NCI-H82 treated with DMSO at 0.1 percent for 48 hours (cell line): ENCODE results near the gene MCC.

Source experiments
- DNase-seq: peaks from one replicate; lab custom pipeline; 2025; ENCODE audit not compliant: unreplicated experiment; lab: John Stamatoyannopoulos, UW

MCC gene

GRCh38 chr5:113181853-113182490 lies 306.3 kb downstream of the MCC start:
- no peak for DNase-seq

- DNase-seq: no peak
Observed at GRCh38 chr5:113181409-113181808, 306.8 kb downstream of the MCC start.

- peak; percentile 96 for DNase-seq
Observed at GRCh38 chr5:113179156-113179555, 309.1 kb downstream of the MCC start.

DNA sequence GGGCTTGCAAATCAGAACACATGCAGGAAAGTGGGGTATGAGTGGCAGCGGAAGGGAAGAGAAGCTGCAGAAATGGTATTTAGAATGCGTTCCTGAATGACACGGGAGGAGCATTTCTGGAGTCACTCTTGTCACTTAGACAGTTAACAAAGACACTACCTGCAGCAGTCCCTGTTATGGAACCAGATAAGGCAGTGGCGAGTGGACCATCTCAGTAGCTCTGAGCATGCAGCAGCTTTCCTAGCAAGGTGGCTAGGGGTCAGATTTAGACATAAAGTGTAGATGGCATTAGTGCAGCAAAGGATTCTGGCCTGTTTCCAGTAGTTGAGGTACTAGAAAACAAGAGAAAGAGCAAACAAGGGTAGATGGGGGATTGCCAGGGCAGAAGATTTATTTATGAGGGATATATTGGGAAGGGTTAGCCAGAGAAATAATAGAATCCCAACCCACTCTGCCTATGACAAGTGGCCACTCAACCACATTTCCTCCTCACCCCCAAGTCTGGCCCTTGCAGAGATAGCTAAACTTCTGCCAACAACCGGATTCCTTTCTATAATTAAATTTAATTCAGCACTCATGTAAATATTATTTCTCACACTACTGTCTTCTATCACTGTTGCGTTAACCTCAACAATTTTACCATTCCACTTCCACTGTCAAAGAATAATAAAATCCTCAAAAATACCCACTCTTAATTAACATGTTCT lies 310.0 kb downstream of the MCC start:
- no peak for DNase-seq

DNA sequence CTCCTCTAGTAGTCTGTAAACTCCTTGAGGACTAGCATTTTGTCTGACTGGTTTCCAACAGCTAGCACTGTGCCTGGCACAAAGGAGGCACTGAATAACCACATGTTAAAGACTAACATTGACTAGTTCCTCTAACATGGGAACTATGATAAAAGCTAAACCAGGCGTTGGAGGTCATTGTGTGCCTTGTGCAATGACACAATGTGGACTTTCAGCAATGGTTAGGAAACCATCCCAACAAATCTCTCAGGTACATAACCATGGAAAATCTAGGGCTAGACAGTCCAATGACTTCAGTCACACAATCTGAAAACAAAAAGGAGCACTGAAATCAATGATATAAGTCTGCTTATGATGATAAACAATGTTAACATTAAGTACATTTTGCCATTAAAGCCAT lies 311.0 kb downstream of the MCC start:
- no peak for DNase-seq

- DNase-seq: no peak
Observed at GRCh38 chr5:113176734-113177133, 311.5 kb downstream of the MCC start.

DNA sequence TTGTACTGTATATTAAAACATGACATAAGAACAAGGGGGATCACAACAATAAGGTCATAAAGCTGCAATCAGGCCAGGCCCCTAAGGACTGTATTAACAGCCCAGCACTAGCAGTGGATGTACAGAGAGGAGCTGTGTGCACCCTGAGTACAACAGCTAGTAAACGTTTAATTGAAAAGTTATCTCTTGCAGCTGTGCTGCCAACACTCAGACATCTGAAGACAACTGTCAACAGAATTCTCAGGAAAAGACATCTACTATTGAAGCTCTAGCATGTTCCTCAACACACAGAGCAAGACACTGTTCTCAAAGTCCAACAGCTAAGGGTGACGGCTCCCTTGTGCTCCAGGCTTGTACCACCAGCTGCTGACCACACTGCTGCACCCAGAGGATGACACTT lies 312.1 kb downstream of the MCC start:
- no peak for DNase-seq

DNA sequence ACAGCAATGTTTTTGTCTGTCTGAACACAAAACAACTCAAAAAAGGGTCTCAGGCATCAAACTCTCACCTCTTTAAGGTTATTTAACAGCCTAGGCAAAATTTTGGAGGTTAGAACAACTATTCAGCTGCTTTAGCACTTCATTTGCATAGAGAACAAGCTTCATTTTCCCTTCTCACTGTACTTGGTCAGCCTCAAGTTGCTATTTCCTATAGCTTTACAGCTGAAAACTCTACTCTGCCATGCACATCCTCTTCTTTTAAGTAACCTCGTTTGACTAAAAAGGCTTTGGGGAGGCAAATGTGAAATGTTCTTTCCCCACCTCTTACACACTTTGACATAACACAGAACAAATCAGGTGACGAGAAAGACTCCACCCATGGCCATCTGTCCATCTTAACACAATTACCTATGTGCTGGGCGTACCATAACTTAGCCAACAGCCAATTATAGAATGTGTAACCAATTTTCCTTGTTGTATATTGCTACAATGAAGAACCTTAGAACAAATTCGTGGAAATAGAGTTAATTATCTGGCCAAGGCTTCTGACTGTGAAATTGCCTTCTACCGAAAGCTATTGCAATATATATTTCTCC lies 315.9 kb downstream of the MCC start:
- no peak for DNase-seq

- DNase-seq: no peak
Observed at GRCh38 chr5:113171520-113171919, 316.7 kb downstream of the MCC start.

DNA sequence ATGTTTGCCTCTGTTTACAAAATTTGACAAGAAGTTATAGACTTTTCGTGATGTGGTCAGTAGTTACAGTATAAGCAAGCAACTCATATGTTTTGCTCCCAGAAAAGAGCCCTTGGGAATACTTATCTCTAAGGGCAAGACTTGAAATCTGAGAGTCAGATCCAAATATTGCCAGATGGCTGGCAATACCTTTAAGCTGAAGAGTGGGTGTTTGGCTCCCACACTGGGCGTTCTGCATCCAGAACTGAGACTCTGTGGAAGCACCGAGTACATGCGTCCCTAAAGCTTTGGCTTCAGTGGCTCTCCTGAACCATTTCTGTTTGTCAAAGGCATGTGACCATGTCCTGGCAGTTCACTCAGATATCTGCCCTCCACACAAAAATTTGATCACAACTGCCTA lies 317.5 kb downstream of the MCC start:
- peak; percentile 55 for DNase-seq

- no peak for DNase-seq
Observed at GRCh38 chr5:113169720-113170119, 318.5 kb downstream of the MCC start.

DNA sequence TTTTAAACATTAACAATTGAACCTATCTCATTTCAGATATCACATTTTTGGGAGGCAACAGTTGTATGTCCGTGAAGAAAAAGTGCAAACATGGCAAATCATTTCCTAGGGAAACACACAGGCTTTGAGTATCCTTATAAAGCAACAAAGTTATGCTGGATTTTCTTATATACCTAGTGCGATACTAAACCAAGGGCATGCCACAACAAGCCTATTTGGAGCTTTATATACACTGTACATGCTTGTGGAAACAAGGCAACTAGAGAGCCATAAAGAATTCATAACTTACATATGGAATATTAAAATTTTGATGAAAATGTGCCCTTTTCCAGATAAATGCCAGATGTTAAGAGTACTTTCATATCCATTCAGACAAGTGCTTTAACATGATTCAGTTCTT lies 320.3 kb downstream of the MCC start:
- DNase-seq: no peak

GRCh38 chr5:113166852-113167366 lies 321.3 kb downstream of the MCC start:
- DNase-seq: no peak

DNA sequence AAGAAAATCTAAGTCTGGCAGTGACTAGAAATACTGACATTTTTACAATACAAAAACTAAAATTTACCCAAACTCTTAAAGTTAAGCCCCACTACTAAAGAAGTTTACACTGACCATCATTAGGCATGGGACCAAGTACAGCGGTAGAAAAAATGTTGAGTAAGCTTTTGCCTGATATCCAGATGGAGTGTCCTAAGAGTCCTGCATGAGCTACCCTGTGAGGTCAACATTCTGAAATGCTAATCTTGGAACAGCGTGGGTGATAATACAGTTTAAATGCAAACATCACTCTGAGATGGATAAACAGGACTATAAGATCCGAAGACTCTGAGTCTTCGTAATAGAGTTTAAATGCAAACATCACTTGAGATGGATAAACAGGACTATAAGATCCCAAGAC lies 322.0 kb downstream of the MCC start:
- DNase-seq: no peak

DNA sequence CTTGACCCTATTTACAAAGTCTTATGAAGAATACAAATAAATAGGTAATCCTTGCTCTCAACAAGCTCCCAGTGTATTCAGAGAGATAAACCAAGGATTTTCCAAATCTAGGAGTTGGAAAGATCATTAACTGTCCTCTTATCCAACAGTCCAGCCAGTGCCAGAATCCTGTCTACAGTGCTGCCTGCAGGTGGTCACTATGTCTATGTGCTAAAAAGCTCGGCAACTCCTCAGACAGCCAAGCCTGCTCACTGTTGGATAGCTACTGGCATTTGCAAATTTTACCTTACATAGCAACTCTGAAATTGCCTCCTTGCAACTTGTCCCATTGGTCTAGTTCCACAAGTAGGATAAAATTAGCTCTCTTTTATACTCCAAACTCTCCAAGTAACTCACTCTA lies 324.2 kb downstream of the MCC start:
- DNase-seq: no peak

GRCh38 chr5:113163328-113163727 lies 324.9 kb downstream of the MCC start:
- no peak for DNase-seq

- no peak for DNase-seq
Observed at GRCh38 chr5:113162770-113163169, 325.5 kb downstream of the MCC start.

DNA sequence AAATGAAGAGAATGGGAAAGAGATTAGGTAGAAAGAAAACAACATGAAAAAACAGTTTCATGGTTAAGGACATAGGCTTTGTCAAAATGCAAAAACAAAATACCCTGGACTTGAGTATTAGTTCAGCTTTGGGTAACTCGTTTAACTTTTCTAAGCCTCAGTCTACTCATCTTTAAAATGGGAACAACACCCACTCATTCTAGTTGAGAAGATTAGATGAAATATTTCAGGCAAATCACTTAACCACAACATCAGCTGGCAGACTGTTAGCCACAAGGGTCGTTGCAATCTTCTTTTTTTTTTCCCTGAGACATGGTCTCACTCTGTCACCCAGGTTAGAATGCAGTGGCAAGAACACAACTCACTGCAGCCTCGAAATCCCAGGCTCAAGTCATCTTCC lies 326.0 kb downstream of the MCC start:
- DNase-seq: no peak

GRCh38 chr5:113161806-113162205 lies 326.4 kb downstream of the MCC start:
- DNase-seq: no peak

- no peak for DNase-seq
Observed at GRCh38 chr5:113157886-113158285, 330.4 kb downstream of the MCC start.

DNA sequence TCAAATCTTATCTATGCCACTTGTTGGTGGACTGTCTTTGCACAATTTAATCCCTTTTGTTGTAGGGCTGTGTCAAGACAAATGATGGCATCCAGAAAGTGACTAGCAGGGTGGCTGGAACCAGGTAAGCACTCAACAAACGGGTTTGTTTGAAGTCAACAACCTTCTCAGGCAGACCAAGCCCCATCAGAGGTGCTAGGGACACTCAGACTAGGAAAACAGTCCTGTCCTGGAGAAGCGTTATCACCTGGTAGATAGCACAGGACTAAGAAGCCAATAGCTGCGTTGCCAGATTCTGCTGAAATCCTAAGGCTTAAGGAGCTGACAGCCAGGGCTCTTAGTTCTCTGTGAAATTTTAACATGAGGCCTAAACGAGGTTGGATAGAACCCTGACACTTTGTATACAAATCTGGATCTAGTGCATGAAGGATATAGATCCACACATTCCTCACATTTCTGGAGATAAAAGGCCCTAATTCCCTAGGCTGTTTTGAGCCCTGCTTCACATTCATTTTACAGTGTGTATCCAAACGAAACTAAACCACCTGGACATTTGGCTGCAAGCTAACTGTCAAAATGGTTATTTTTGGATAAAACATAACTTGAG lies 331.9 kb downstream of the MCC start:
- DNase-seq: no peak

DNA sequence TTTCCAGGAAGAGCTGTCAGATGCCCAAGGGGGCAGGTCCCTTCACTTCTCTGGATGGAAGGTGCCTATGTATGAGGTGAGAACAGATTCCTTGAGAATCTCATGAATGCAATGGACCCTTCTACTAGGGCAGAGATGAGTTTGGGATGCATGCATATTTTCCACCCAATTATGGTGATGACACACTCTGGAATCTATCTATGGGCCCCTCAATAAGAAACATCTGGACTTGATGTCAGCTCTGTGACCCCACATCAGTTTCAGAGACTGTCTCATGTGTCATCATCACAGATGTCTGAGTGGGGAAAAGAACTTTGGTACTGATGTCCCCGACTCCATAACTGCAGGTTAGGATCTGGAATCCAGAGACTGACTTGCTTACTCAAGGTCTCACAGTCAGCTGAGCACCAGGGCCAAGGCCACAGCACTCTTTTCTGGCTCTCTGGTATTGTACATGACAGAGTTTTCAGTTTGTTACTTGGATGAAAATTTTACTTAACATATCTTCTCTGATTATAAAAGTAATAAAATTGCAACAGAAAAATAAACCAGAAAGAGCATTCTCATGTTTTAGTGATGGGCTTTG lies 334.6 kb downstream of the MCC start:
- DNase-seq: no peak
